Fibroblast of skin of abdomen (primary cell): Measurements from ENCODE around the gene TEKTIP1.

Source experiments
- DNase-seq: peaks from one replicate; pipeline ENCODE4 v3.0.0-alpha.2; 2013

Gene TEKTIP1

GRCh38 chr19:3586127-3586626, 47.2 kb downstream of the TEKTIP1 start:
- no peak for DNase-seq

- DNase-seq, result no peak
These were observed 47.9 kb downstream of the TEKTIP1 start for GRCh38 chr19:3586707-3587346.

GRCh38 chr19:3589439-3589838, 50.5 kb downstream of the TEKTIP1 start:
- DNase-seq, result no peak

GRCh38 chr19:3589949-3590348, 51.0 kb downstream of the TEKTIP1 start:
- no peak for DNase-seq

GRCh38 chr19:3590991-3591659, 52.2 kb downstream of the TEKTIP1 start:
- no peak for DNase-seq

- no peak for DNase-seq
These were observed 53.1 kb downstream of the TEKTIP1 start for GRCh38 chr19:3591876-3592613.

- no peak for DNase-seq
These were observed 54.2 kb downstream of the TEKTIP1 start for GRCh38 chr19:3593156-3593555.
